ENCODE measurements around the gene NDUFC2. TPM values are rescaled to one million over a fixed set of nuclear protein-coding genes. Genes with fewer than 3 reads are reported as not detected.

NDUFC2 gene
- total RNA-seq, 4 donors from 2014 or later, result 205 to 342 (median 228) TPM

DNA sequence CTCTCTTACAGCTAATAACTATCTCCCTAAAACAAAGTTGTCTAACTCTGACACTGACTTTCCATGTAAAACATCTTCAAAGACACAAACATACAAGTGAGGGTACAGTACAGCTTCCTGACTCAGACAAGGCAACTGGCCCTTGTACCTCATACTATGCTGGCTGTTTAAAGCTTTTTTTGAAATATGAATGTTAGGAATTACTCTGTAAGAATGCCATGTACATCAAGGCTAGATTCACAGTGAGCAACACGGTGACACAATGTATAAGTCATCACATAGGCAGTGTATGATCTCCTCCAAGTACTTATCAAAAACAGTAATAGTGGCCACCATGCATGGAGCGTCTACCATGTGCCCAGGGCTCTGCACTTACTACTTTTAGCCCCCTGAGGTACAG lies 31.2 kb upstream of the NDUFC2 start:
- Histone ChIP-seq H3K27me3 (no peaks in the 10 kb centered on the region), H3K4me1 (no peaks in the 10 kb centered on the region), H3K4me3 (replicated peaks in 1 of 3) (no peak overlapping the region), H3K9me3 (no peaks in the 10 kb centered on the region), H3K36me3 (peaks cover 7 to 9% of the 10 kb centered on the region in 2 donors), H3K27ac (no peak overlapping the region)
- TF ChIP-seq, protein P1, sequence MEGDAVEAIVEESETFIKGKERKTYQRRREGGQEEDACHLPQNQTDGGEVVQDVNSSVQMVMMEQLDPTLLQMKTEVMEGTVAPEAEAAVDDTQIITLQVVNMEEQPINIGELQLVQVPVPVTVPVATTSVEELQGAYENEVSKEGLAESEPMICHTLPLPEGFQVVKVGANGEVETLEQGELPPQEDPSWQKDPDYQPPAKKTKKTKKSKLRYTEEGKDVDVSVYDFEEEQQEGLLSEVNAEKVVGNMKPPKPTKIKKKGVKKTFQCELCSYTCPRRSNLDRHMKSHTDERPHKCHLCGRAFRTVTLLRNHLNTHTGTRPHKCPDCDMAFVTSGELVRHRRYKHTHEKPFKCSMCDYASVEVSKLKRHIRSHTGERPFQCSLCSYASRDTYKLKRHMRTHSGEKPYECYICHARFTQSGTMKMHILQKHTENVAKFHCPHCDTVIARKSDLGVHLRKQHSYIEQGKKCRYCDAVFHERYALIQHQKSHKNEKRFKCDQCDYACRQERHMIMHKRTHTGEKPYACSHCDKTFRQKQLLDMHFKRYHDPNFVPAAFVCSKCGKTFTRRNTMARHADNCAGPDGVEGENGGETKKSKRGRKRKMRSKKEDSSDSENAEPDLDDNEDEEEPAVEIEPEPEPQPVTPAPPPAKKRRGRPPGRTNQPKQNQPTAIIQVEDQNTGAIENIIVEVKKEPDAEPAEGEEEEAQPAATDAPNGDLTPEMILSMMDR (IDR thresholded peaks at IDR 0.05), result no peak
- no peak for TF ChIP-seq POLR2A (IDR thresholded peaks at IDR 0.05)
- no peak for DNase-seq
- intact Hi-C loops (cut with DNase I), result no loop called here
- WGBS, 2 donors, result 90 to 96% methylated on average over 2 of the region's 2 CpGs

DNA sequence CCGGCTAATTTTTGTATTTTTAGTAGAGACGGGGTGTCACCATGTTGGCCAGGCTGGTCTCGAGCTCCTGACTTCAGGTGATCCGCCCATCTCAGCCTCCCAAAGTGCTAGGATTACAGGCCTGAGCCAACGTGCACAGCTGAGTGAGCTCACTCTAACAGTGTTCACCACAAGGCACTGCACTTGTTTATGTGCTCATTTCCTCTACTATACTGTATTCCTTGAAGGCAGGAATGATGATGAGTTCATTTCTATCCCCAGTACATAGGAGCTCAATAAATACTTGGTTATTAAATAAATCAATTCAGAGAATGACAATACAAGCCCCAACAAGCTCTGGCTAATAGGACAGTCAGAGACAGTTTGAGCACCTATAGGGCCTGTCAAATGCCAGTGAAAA lies 30.7 kb upstream of the NDUFC2 start:
- Histone ChIP-seq H3K27ac (no peak overlapping the region), H3K4me3 (replicated peaks in 1 of 3) (no peak overlapping the region), H3K36me3 (peaks cover 7 to 9% of the 10 kb centered on the region in 2 donors), H3K4me1 (no peaks in the 10 kb centered on the region), H3K9me3 (no peaks in the 10 kb centered on the region), H3K27me3 (no peaks in the 10 kb centered on the region)
- intact Hi-C loops (cut with DNase I), result no loop called here
- no peak for DNase-seq
- no peak for TF ChIP-seq POLR2A (IDR thresholded peaks at IDR 0.05)
- TF ChIP-seq, protein P1 (IDR thresholded peaks at IDR 0.05), result no peak
- 84 to 90% methylated on average over 5 of the region's 5 CpGs for WGBS, 2 donors

DNA sequence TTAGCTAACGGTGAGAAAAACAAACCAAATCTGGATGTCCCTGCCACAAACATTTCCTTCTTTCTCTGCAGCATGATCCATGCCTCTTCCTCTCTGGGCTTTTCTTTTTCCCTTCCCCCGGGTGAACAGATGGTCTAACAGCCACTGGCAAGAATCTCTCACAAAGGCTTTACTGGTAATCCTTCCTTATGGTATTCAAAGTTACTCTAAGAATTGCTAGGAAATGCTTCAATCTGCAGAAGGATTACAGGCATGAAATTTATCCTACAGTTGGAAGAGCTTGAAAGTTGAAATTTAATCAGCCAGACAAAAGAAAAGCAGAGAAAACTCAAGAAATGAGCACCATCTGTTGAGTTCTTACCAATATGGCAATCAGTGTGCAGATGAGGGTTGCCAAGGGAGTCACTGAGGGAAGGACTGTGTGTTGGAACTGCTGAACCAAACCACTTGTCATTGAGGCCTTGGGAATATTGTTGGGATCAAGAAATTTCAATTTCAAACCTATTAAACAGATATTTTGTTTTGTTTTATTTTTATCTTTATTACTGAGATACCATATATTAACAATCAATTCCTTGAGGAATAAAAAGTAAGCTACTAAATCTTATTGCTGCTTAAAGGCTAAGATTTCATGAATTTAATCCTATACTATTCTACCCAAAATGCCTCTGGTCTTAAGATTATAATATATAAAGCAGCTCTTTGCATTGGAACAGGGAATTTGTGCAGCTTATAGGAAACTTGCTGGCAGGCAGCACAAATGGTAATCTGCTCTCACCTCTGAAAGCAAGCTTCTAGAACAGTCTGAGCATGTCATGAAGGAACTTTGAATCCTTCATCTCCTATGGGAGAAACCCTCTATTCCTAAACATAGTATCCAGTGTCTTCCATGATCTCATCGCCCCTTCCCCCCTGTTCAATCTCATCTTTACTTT lies 29.7 kb upstream of the NDUFC2 start:
- Histone ChIP-seq H3K4me1 (no peaks in the 10 kb centered on the region), H3K9me3 (no peaks in the 10 kb centered on the region), H3K27me3 (no peaks in the 10 kb centered on the region), H3K4me3 (replicated peaks in 1 of 3) (no peak overlapping the region), H3K27ac (no peak overlapping the region), H3K36me3 (peaks cover 7 to 9% of the 10 kb centered on the region in 2 donors)
- intact Hi-C loops (cut with DNase I), result no loop called here
- no peak for DNase-seq
- WGBS, 2 donors, result 80 to 92% methylated on average over 3 of the region's 3 CpGs
- TF ChIP-seq POLR2A (IDR thresholded peaks at IDR 0.05), result no peak
- TF ChIP-seq, protein P1 (IDR thresholded peaks at IDR 0.05), result no peak

DNA sequence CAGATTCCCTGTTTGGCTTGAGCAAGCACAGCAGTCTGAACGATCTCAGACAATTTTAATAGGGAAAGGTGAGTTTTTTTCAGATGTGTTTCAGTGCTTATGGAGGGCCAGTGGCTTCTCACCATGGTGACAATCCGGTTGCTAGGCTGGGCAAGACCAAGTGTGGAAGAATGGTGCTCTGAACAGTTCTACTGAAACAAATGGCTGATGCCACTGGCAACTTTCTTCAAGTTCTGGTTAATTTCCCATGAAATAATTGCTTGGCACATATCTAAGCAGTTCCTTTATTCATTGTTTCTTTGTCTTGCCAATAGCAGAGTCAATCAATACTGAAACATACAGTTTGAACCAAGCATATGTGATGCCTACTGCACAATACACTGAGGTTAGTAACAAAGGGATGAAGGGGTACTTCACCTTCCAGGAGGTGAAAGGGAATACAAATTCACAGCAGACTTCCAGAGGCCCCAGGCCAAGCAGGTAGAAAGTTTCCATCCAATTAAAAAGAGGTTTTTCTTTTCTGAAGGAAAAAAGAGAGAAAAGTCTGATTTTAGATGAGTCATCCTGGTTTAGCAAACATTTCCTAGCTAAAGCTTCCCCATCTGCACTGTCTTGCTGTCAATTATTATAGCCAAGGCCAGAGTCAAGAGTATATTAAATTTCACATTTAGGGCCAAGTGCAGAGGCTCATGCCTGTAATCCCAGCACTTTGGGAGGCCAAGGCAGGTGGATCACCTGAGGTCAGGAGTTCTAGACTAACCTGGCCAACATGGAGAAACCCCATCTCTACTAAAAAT lies 21.2 kb upstream of the NDUFC2 start:
- H3K9me3 ChIP-seq, result no peaks in the 10 kb centered on the region
- no peaks in the 10 kb centered on the region for H3K36me3 ChIP-seq
- H3K27ac ChIP-seq, result peak overlapping the region; percentile 62 to 81 (median 73)
- 40 to 47% methylated on average over 2 of the region's 2 CpGs for WGBS, 2 donors
- DNase-seq, result peak; percentile 45 to 46
- intact Hi-C loops (cut with DNase I), result no loop called here
- TF ChIP-seq, protein P1 (IDR thresholded peaks at IDR 0.05), result no peak
- no peak for TF ChIP-seq POLR2A (IDR thresholded peaks at IDR 0.05)
- no peaks in the 10 kb centered on the region for H3K27me3 ChIP-seq
- H3K4me3 ChIP-seq (replicated peaks in 1 of 3), result no peak overlapping the region
- peaks cover 35 to 42% of the 10 kb centered on the region in 2 donors for H3K4me1 ChIP-seq
